SK-N-SH treated with all-trans-retinoic acid at 6 μM for 48 hours (cell line): ENCODE results near the gene IZUMO3.

Source experiments
- ATAC-seq: fragments of 200-7000 bp; cut with Tn5 transposase; 3 replicates; pipeline ENCODE4 v1.9.1; 2020; ENCODE audit warnings: mild to moderate bottlenecking, moderate library complexity
- ARNTL ChIP-seq: fragments of 450-650 bp; formaldehyde crosslinking; IDR thresholded peaks from 2 replicates; pipeline ENCODE4 v1.5.0; 2020; ENCODE audit warnings: low read depth, mild to moderate bottlenecking, moderate library complexity, borderline replicate concordance
- BACH2 ChIP-seq: fragments of 250-450 bp; sonication (Bioruptor Pico); IDR thresholded peaks from 2 replicates; pipeline ENCODE4 v1.9.0; 2021; ENCODE audit warnings: mild to moderate bottlenecking, borderline replicate concordance
- CREB5 ChIP-seq: fragments of 250-450 bp; sonication (Bioruptor Pico); IDR thresholded peaks from 2 replicates; pipeline ENCODE4 v1.5.1; 2020; ENCODE audit warnings: low read depth, mild to moderate bottlenecking, moderate library complexity
- CSDC2 ChIP-seq: fragments of 250-450 bp; sonication (Bioruptor Pico); IDR thresholded peaks from 2 replicates; pipeline ENCODE4 v1.5.0; 2020; ENCODE audit warnings: mild to moderate bottlenecking, moderate library complexity
- CSRNP3 ChIP-seq: fragments of 250-450 bp; sonication (Bioruptor Pico); IDR thresholded peaks from 2 replicates; pipeline ENCODE4 v1.5.1; 2021; ENCODE audit warnings: mild to moderate bottlenecking, moderate library complexity
- GLIS3 ChIP-seq: fragments of 250-450 bp; sonication (Bioruptor Pico); IDR thresholded peaks from 2 replicates; pipeline ENCODE4 v1.5.0; 2020; ENCODE audit warnings: mild to moderate bottlenecking, moderate library complexity
- ISL1 ChIP-seq: fragments of 250-450 bp; sonication (Bioruptor Pico); IDR thresholded peaks from 2 replicates; pipeline ENCODE4 v2.1.2; 2022; ENCODE audit warnings: mild to moderate bottlenecking, moderate library complexity
- OSR1 ChIP-seq: fragments of 250-450 bp; sonication (Bioruptor Pico); IDR thresholded peaks from 2 replicates; pipeline ENCODE4 v1.8.0; 2022; ENCODE audit warnings: moderate library complexity, mild to moderate bottlenecking, inconsistent platforms
- PATZ1 ChIP-seq: fragments of 250-450 bp; sonication (Bioruptor Pico); IDR thresholded peaks from 2 replicates; pipeline ENCODE4 v1.8.0; 2020; ENCODE audit warnings: mild to moderate bottlenecking, moderate library complexity, borderline replicate concordance
- POU6F1 ChIP-seq: fragments of 250-450 bp; sonication (Bioruptor Pico); IDR thresholded peaks from 2 replicates; pipeline ENCODE4 v1.8.0; 2021; ENCODE audit warnings: low read depth, mild to moderate bottlenecking, moderate library complexity, borderline replicate concordance
- PPARA ChIP-seq: fragments of 250-450 bp; sonication (Bioruptor Pico); IDR thresholded peaks from 2 replicates; pipeline ENCODE4 v1.5.0; 2020; ENCODE audit warnings: mild to moderate bottlenecking, borderline replicate concordance
- TOX ChIP-seq: fragments of 250-450 bp; sonication (Bioruptor Pico); IDR thresholded peaks from 2 replicates; pipeline ENCODE4 v1.8.0; 2021; ENCODE audit warnings: mild to moderate bottlenecking, moderate library complexity, borderline replicate concordance
- TSHZ2 ChIP-seq: fragments of 250-450 bp; sonication (Bioruptor Pico); IDR thresholded peaks from 2 replicates; pipeline ENCODE4 v1.5.0; 2020; ENCODE audit warnings: mild to moderate bottlenecking, moderate library complexity
- ZC3H10 ChIP-seq: fragments of 250-450 bp; sonication (Bioruptor Pico); IDR thresholded peaks from 2 replicates; pipeline ENCODE4 v1.5.1; 2021; ENCODE audit warnings: mild to moderate bottlenecking, moderate library complexity
- ZFP3 ChIP-seq: fragments of 250-450 bp; sonication (Bioruptor Pico); IDR thresholded peaks from 2 replicates; pipeline ENCODE4 v1.5.0; 2020; ENCODE audit warnings: mild to moderate bottlenecking, moderate library complexity
- ZNF565 ChIP-seq: fragments of 450-650 bp; formaldehyde crosslinking; conservative IDR thresholded peaks from 2 replicates; pipeline ENCODE4 v1.5.0; 2020; ENCODE audit warnings: low read depth, mild to moderate bottlenecking, moderate library complexity
- ZNF70 ChIP-seq: fragments of 450-650 bp; formaldehyde crosslinking; IDR thresholded peaks from 2 replicates; pipeline ENCODE4 v1.5.0; 2020; ENCODE audit warnings: mild to moderate bottlenecking, moderate library complexity
- ZNF8 ChIP-seq: fragments of 450-650 bp; formaldehyde crosslinking; IDR thresholded peaks from 2 replicates; pipeline ENCODE4 v1.5.0; 2020; ENCODE audit warnings: mild to moderate bottlenecking, moderate library complexity

IZUMO3 gene

GRCh38 chr9:24553183-24553552, 7.5 kb upstream of the IZUMO3 start:
- TF ChIP-seq POU6F1 (no peak), ZFP3 (CRISPR knock-in tag) (no peak), PATZ1 (no peak), CSRNP3 (CRISPR knock-in tag) (no peak), ZNF8 (no peak), GLIS3 (CRISPR knock-in tag) (no peak), ARNTL (CRISPR knock-in tag) (no peak), ZNF565 (CRISPR knock-in tag) (no peak), CSDC2 (no peak), BACH2 (no peak), ZC3H10 (CRISPR knock-in tag) (no peak), ISL1 (CRISPR knock-in tag) (no peak), ZNF70 (no peak), OSR1 (CRISPR knock-in tag) (no peak), TSHZ2 (no peak)
- TF ChIP-seq, all 23 proteins: peak for 0
- ATAC-seq = no peak

- TF ChIP-seq ISL1 (CRISPR knock-in tag) = no peak
- no peak for TF ChIP-seq ZFP3 (CRISPR knock-in tag)
- TF ChIP-seq GLIS3 (CRISPR knock-in tag) = no peak
- TF ChIP-seq CREB5 (CRISPR knock-in tag) = no peak
- no peak for TF ChIP-seq BACH2
- TF ChIP-seq POU6F1 = no peak
- no peak for TF ChIP-seq ARNTL (CRISPR knock-in tag)
- no peak for TF ChIP-seq CSRNP3 (CRISPR knock-in tag)
- TF ChIP-seq TOX = no peak
- TF ChIP-seq ZNF70 = no peak
- TF ChIP-seq PPARA (CRISPR knock-in tag) = no peak
- ATAC-seq = no peak
Measured at GRCh38 chr9:24552526-24553182, 7.0 kb upstream of the IZUMO3 start.
